K562 (cell line): ENCODE measurements around the gene SLC11A1. TPM values are rescaled to one million over a fixed set of nuclear protein-coding genes. Genes with fewer than 3 reads are reported as not detected.

Experiments
- EHMT2 ChIP-seq: fragments of 450-650 bp; IDR thresholded peaks from 2 replicates; pipeline ENCODE4 v1.6.1; 2018; ENCODE audit warnings: antibody characterized with exemption
- EP400 ChIP-seq: fragments of 450-650 bp; IDR thresholded peaks from 2 replicates; pipeline ENCODE4 v1.6.1; 2017; ENCODE audit warnings: antibody characterized with exemption, mild to moderate bottlenecking, moderate library complexity
- HMGN3 ChIP-seq: IDR thresholded peaks from 2 replicates; pipeline ENCODE4 v1.6.1; 2011; ENCODE audit warnings: borderline replicate concordance, low read depth, mild to moderate bottlenecking, mixed read lengths, low read length; ENCODE audit not compliant: insufficient read length; ENCODE audit errors: extremely low read depth
- TCF7L2 ChIP-seq: fragments of 150-350 bp; IDR thresholded peaks from 2 replicates; pipeline ENCODE4 v1.6.1; 2016; ENCODE audit warnings: low read depth, mild to moderate bottlenecking, low read length, moderate library complexity
- TEAD1 ChIP-seq, 2 experiments: fragments of 450-650 bp in 1 of 2; sonication (generic) in 1 of 2; formaldehyde crosslinking; IDR thresholded peaks; 2 replicates each; pipeline versions ENCODE4 v1.4.0 to v1.8.0; 2020 to 2022; ENCODE audit warnings: mild to moderate bottlenecking in 2 of 2, missing genetic modification reagents in 1 of 2
- ZBTB12 ChIP-seq: fragments of 250-450 bp; sonication (Bioruptor Pico); IDR thresholded peaks from 2 replicates; pipeline ENCODE4 v1.4.0; 2020
- ZBTB26 ChIP-seq: fragments of 450-650 bp; formaldehyde crosslinking; IDR thresholded peaks from 2 replicates; pipeline ENCODE4 v1.4.0; 2022; ENCODE audit warnings: missing genetic modification characterization
- ZNF212 ChIP-seq: fragments of 450-650 bp; formaldehyde crosslinking; IDR thresholded peaks from 2 replicates; pipeline ENCODE4 v1.4.0; 2020; ENCODE audit warnings: mild to moderate bottlenecking
- polyA plus RNA-seq, 8 experiments: library from polyadenylated mRNA; depleted of rRNA in 4 of 8; stranded (reverse) in 5 of 8; unstranded in 3 of 8; fragments of >200 nt; fragmentation: Nextera tagmentation in 2 of 8; fragmentation: Illumina TruSeq in 1 of 8; extraction: Ambion mirVana in 2 of 8; extraction: Trizol in 1 of 8; gene quantifications; 2 replicates each; pipeline versions ENCODE4 v1.2.1 to v1.2.3, GENCODE V29; 2011 to 2014; ENCODE audit warnings: inconsistent platforms in 1 of 8, missing spikeins in 1 of 8
- total RNA-seq, 7 experiments: library from RNA; depleted of rRNA in 6 of 7; stranded (reverse); fragments of >200 nt in 6 of 7; fragmentation: Illumina TruSeq in 2 of 7; extraction: Trizol in 2 of 7; gene quantifications; 2 replicates each; pipeline versions ENCODE4 v1.2.1 to v1.2.3, GENCODE V29; 2011 to 2021; ENCODE audit warnings: low replicate concordance in 1 of 7
- TF ChIP-seq, protein P1 (sequence below), 2 experiments: fragments of 200-800 bp in 1 of 2; sonication (Bioruptor generic) in 1 of 2; sonication (generic) in 1 of 2; formaldehyde crosslinking in 1 of 2; IDR thresholded peaks in 1 of 2; conservative IDR thresholded peaks in 1 of 2; 2 replicates each; pipeline versions ENCODE4 v1.5.0 to v1.6.1; 2016 to 2020; ENCODE audit warnings: missing compliant biosample characterization in 1 of 2, missing genetic modification characterization in 1 of 2, missing genetic modification reagents in 1 of 2
- TF ChIP-seq, protein P2 (sequence below): fragments of 450-650 bp; formaldehyde crosslinking; IDR thresholded peaks from 2 replicates; pipeline ENCODE4 v1.4.0; 2020; ENCODE audit warnings: mild to moderate bottlenecking, moderate library complexity
- TF ChIP-seq, protein P3 (sequence below), 2 experiments: fragments of 450-650 bp; conservative IDR thresholded peaks; 2 replicates each; pipeline ENCODE4 v1.6.1; 2017; ENCODE audit warnings: mild to moderate bottlenecking in 2 of 2, moderate library complexity in 2 of 2

The SLC11A1 gene
- total and polyA plus RNA-seq, 9 of the 15 experiments (the other 6 are each of a cell fraction or from before 2014, with no cell fraction given), result 0.35 to 1.6 (median 0.65) TPM

- TF ChIP-seq, protein P1, sequence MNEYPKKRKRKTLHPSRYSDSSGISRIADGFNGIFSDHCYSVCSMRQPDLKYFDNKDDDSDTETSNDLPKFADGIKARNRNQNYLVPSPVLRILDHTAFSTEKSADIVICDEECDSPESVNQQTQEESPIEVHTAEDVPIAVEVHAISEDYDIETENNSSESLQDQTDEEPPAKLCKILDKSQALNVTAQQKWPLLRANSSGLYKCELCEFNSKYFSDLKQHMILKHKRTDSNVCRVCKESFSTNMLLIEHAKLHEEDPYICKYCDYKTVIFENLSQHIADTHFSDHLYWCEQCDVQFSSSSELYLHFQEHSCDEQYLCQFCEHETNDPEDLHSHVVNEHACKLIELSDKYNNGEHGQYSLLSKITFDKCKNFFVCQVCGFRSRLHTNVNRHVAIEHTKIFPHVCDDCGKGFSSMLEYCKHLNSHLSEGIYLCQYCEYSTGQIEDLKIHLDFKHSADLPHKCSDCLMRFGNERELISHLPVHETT (CRISPR knock-in tag; conservative IDR thresholded peaks at IDR 0.05 in 1 of 2, IDR thresholded peaks at IDR 0.05 in 1 of 2), result peak in 1 of 2 experiments; percentile 84; a peak in 2 of 4 replicates
- TF ChIP-seq ZNF212 (CRISPR knock-in tag) (no peak), EHMT2 (no peak), HMGN3 (peak; percentile 53), ZBTB12 (no peak), TCF7L2 (no peak), ZBTB26 (CRISPR knock-in tag) (no peak), EP400 (peak; percentile 65; the same call in 1 of the 2 replicates), TEAD1 (CRISPR knock-in tag; IDR thresholded peaks at IDR 0.05) (peak in 1 of 2 experiments; percentile 37; a peak in 1 of 4 replicates)
- TF ChIP-seq, protein P2, sequence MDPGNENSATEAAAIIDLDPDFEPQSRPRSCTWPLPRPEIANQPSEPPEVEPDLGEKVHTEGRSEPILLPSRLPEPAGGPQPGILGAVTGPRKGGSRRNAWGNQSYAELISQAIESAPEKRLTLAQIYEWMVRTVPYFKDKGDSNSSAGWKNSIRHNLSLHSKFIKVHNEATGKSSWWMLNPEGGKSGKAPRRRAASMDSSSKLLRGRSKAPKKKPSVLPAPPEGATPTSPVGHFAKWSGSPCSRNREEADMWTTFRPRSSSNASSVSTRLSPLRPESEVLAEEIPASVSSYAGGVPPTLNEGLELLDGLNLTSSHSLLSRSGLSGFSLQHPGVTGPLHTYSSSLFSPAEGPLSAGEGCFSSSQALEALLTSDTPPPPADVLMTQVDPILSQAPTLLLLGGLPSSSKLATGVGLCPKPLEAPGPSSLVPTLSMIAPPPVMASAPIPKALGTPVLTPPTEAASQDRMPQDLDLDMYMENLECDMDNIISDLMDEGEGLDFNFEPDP (CRISPR knock-in tag), result no peak
- TF ChIP-seq, protein P3, sequence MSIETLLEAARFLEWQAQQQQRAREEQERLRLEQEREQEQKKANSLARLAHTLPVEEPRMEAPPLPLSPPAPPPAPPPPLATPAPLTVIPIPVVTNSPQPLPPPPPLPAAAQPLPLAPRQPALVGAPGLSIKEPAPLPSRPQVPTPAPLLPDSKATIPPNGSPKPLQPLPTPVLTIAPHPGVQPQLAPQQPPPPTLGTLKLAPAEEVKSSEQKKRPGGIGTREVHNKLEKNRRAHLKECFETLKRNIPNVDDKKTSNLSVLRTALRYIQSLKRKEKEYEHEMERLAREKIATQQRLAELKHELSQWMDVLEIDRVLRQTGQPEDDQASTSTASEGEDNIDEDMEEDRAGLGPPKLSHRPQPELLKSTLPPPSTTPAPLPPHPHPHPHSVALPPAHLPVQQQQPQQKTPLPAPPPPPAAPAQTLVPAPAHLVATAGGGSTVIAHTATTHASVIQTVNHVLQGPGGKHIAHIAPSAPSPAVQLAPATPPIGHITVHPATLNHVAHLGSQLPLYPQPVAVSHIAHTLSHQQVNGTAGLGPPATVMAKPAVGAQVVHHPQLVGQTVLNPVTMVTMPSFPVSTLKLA (conservative IDR thresholded peaks at IDR 0.05), result peak in 1 of 2 experiments; percentile 65; a peak in 2 of 4 replicates
Observed at GRCh38 chr2:218399391-218400166, 17.5 kb downstream of the SLC11A1 start, which contains the start of gene CTDSP1 (continued).
